PFSK-1 (cell line): Measurements from ENCODE around the gene GPC3.

ENCODE experiments used
- POLR2AphosphoS5 ChIP-seq: IDR thresholded peaks from 2 replicates; pipeline ENCODE4 v1.6.1; 2012; ENCODE audit warnings: low read depth, mild to moderate bottlenecking, control low read depth, low read length, moderate library complexity
- TF ChIP-seq, protein P1 (sequence below), 2 experiments: IDR thresholded peaks; 2 replicates each; pipeline versions ENCODE4 v1.6.1 to v1.8.0; 2011 to 2012; ENCODE audit warnings: low read depth in 2 of 2, low read length in 2 of 2, control low read depth in 1 of 2, inconsistent platforms in 1 of 2, mild to moderate bottlenecking in 1 of 2, moderate library complexity in 1 of 2; ENCODE audit not compliant: insufficient read depth in 1 of 2

DNA sequence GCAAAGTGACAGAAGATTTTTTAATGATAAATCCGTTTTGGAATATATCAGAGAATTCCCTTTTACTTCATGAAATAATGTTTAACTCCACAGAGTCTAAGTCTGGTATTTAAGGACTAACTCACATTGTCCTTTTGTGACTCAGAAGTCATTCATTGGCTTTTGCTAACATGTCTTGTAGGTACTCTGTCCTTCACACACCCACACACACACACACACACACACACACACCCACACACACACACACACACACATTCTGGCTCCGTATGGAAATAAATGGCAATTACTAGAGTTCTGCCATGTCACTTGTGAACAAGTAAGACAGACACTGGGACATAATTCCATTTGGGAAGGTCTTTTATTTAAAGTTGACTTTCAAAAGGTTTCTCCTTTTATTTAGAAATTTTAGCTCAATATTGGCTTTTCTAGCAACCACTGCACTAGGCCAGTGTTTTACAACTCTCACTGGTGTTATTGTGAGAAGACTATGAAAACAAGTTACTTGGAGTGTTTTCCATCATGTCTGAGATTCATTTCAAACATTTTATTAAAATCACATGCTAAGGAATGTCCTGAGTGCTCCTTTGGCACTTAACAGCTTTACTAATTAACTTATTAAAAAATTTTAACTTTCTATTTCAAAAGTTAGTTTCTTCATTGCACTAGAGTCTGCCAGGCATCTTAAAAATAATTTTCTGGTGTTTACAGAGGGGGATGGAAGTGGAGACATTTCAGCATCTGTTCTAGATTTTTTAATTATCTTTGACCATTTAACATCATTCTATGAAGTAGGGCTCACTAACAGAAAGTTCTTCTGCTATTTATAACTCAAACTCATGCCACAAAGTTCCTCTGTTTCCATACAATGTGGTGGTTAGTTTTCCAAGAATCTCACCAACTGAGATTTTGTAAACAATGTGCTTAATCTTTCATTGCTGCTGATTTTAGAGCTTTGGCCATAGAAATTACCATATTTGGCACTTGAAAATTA, 329.8 kb downstream of the GPC3 start:
- TF ChIP-seq, protein P1, sequence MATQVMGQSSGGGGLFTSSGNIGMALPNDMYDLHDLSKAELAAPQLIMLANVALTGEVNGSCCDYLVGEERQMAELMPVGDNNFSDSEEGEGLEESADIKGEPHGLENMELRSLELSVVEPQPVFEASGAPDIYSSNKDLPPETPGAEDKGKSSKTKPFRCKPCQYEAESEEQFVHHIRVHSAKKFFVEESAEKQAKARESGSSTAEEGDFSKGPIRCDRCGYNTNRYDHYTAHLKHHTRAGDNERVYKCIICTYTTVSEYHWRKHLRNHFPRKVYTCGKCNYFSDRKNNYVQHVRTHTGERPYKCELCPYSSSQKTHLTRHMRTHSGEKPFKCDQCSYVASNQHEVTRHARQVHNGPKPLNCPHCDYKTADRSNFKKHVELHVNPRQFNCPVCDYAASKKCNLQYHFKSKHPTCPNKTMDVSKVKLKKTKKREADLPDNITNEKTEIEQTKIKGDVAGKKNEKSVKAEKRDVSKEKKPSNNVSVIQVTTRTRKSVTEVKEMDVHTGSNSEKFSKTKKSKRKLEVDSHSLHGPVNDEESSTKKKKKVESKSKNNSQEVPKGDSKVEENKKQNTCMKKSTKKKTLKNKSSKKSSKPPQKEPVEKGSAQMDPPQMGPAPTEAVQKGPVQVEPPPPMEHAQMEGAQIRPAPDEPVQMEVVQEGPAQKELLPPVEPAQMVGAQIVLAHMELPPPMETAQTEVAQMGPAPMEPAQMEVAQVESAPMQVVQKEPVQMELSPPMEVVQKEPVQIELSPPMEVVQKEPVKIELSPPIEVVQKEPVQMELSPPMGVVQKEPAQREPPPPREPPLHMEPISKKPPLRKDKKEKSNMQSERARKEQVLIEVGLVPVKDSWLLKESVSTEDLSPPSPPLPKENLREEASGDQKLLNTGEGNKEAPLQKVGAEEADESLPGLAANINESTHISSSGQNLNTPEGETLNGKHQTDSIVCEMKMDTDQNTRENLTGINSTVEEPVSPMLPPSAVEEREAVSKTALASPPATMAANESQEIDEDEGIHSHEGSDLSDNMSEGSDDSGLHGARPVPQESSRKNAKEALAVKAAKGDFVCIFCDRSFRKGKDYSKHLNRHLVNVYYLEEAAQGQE (IDR thresholded peaks at IDR 0.05; ENCODE audit: insufficient read depth in 1 of 2, low read depth in 2 of 2, low read length in 2 of 2): no peak
- TF ChIP-seq POLR2AphosphoS5: no peak
